NT2/D1 (cell line): Measurements from ENCODE around the gene FOXO6.

Source experiments
- DNase-seq: peaks from one replicate; pipeline ENCODE4 v3.0.0-alpha.2; 2011; ENCODE audit warnings: low read depth, low spot score
- H3K27me3 ChIP-seq: 2 replicates; pipeline ENCODE4 v1.6.0; 2011; ENCODE audit warnings: mild to moderate bottlenecking; ENCODE audit not compliant: insufficient read length, insufficient read depth
- H3K36me3 ChIP-seq: 2 replicates; pipeline ENCODE4 v1.6.1; 2011; ENCODE audit warnings: mild to moderate bottlenecking, low read length, mixed read lengths; ENCODE audit not compliant: insufficient read depth, insufficient read length
- H3K4me1 ChIP-seq: 2 replicates; pipeline ENCODE4 v1.5.1; 2011; ENCODE audit not compliant: insufficient read depth, insufficient read length
- H3K4me3 ChIP-seq: 2 replicates; pipeline ENCODE4 v1.5.1; 2011; ENCODE audit warnings: low read depth; ENCODE audit not compliant: insufficient read length
- H3K9ac ChIP-seq: 2 replicates; pipeline ENCODE4 v1.6.0; 2011; ENCODE audit warnings: low read depth; ENCODE audit not compliant: insufficient read length
- H3K9me3 ChIP-seq: 2 replicates; pipeline ENCODE4 v1.5.1; 2011; ENCODE audit warnings: mild to moderate bottlenecking, low read length; ENCODE audit not compliant: insufficient read depth
- SUZ12 ChIP-seq: IDR thresholded peaks from 2 replicates; pipeline ENCODE4 v1.6.1; 2011; ENCODE audit not compliant: insufficient read length, insufficient read depth; ENCODE audit errors: extremely low read depth
- YY1 ChIP-seq: IDR thresholded peaks from 2 replicates; pipeline ENCODE4 v1.6.1; 2011; ENCODE audit not compliant: insufficient read length, insufficient read depth
- ZNF274 ChIP-seq: IDR thresholded peaks from 2 replicates; pipeline ENCODE4 v1.6.1; 2011; ENCODE audit warnings: mild to moderate bottlenecking, low read depth, low read length

FOXO6 gene

GRCh38 chr1:41430582-41430981 lies 69.3 kb downstream of the FOXO6 start:
- Histone ChIP-seq H3K36me3 (no peaks in the 10 kb centered on the region), H3K9me3 (no peaks in the 10 kb centered on the region), H3K4me1 (peaks cover 19% of the 10 kb centered on the region), H3K27me3 (no peaks in the 10 kb centered on the region), H3K9ac (no peak overlapping the region), H3K4me3 (no peak overlapping the region)
- no peak for DNase-seq
- TF ChIP-seq ZNF274, result no peak
- TF ChIP-seq YY1, result no peak
- no peak for TF ChIP-seq SUZ12

GRCh38 chr1:41431490-41432350 lies 70.5 kb downstream of the FOXO6 start:
- TF ChIP-seq YY1 (no peak), SUZ12 (no peak), ZNF274 (no peak)
- Histone ChIP-seq H3K4me3 (no peak overlapping the region), H3K36me3 (no peaks in the 10 kb centered on the region), H3K9me3 (no peaks in the 10 kb centered on the region), H3K27me3 (no peaks in the 10 kb centered on the region), H3K4me1 (peaks cover 23% of the 10 kb centered on the region), H3K9ac (peak overlapping the region; percentile 21)
- no peak for DNase-seq
